A549 (cell line): ENCODE results near the gene EFNA5. TPM values are rescaled to one million over a fixed set of nuclear protein-coding genes. Genes with fewer than 3 reads are reported as not detected.

Source experiments
- ATAC-seq, 2 experiments: fragments of 200-7000 bp in 1 of 2; fragments of >200 bp in 1 of 2; cut with Nextera tagmentation in 1 of 2; cut with Tn5 transposase in 1 of 2; 3 replicates each; pipeline versions ENCODE4 v1.8.0 to v1.9.1; 2018 to 2020; ENCODE audit warnings: mild to moderate bottlenecking in 1 of 2, moderate library complexity in 1 of 2
- CTCF ChIA-PET: fragments of 300-600 bp; sonication (Branson Sonifier 250); formaldehyde crosslinking; extraction: SDS; loops from one replicate; lab custom pipeline; 2021; ENCODE audit warnings: antibody characterized with exemption, inconsistent platforms; lab: Yijun Ruan, JAX
- POLR2A ChIA-PET: fragments of 350-600 bp; formaldehyde crosslinking; extraction: SDS; loops from one replicate; lab custom pipeline; 2021; ENCODE audit warnings: antibody characterized with exemption, inconsistent platforms; lab: Yijun Ruan, JAX
- DNase-seq, 2 experiments: peaks; one replicate each; pipeline versions ENCODE4 v3.0.0 to v3.0.0-alpha.2; 2011 to 2016; ENCODE audit warnings: low read depth in 1 of 2, low spot score in 1 of 2
- FAIRE-seq: peaks from 2 replicates; lab custom pipeline; 2011; peaks lifted over from hg19 to GRCh38; lab: Jason Lieb, UNC
- H3K27ac ChIP-seq, 2 experiments: fragments of >200 bp; sonication (Bioruptor Twin); formaldehyde crosslinking; 3 replicates each; pipeline ENCODE4 v1.5.1; 2016 to 2017
- H3K4me1 ChIP-seq: fragments of >200 bp; sonication (Bioruptor Twin); formaldehyde crosslinking; 3 replicates; pipeline ENCODE4 v1.6.1; 2016
- H3K4me2 ChIP-seq: fragments of >200 bp; sonication (Bioruptor Twin); formaldehyde crosslinking; 3 replicates; pipeline ENCODE4 v1.6.1; 2016
- H3K4me3 ChIP-seq: fragments of >200 bp; sonication (Bioruptor Twin); formaldehyde crosslinking; 3 replicates; pipeline ENCODE4 v1.5.1; 2016
- H3K9me3 ChIP-seq: fragments of >200 bp; sonication (Bioruptor Twin); formaldehyde crosslinking; 3 replicates; pipeline ENCODE4 v1.6.1; 2016
- ATOH8 ChIP-seq: fragments of 250-450 bp; sonication (Bioruptor Pico); IDR thresholded peaks from 2 replicates; pipeline ENCODE4 v1.5.0; 2020; ENCODE audit warnings: low read depth, mild to moderate bottlenecking, moderate library complexity
- BHLHE40 ChIP-seq: IDR thresholded peaks from 2 replicates; pipeline ENCODE4 v1.6.1; 2012; ENCODE audit warnings: low read depth, low read length, inconsistent platforms
- CBX2 ChIP-seq: fragments of 200-600 bp; sonication (generic); IDR thresholded peaks from 2 replicates; pipeline ENCODE4 v1.6.1; 2016; ENCODE audit warnings: low read depth, mild to moderate bottlenecking, borderline replicate concordance
- CHD2 ChIP-seq: fragments of 150-350 bp; IDR thresholded peaks from 2 replicates; pipeline ENCODE4 v1.6.1; 2014; ENCODE audit warnings: low read length; ENCODE audit not compliant: partially characterized antibody
- CHD4 ChIP-seq: fragments of 200-600 bp; sonication (generic); IDR thresholded peaks from 2 replicates; pipeline ENCODE4 v1.6.1; 2016; ENCODE audit warnings: antibody characterized with exemption, mild to moderate bottlenecking, borderline replicate concordance
- CTCF ChIP-seq: fragments of >200 bp; sonication (Bioruptor Twin); formaldehyde crosslinking; IDR thresholded peaks from 3 replicates; pipeline ENCODE4 v1.5.1; 2016
- EHMT2 ChIP-seq: fragments of 200-600 bp; sonication (generic); IDR thresholded peaks from 2 replicates; pipeline ENCODE4 v1.6.1; 2016; ENCODE audit warnings: antibody characterized with exemption, low read depth, mild to moderate bottlenecking, moderate library complexity
- ESRRA ChIP-seq: fragments of 150-350 bp; IDR thresholded peaks from 2 replicates; pipeline ENCODE4 v1.6.1; 2014; ENCODE audit warnings: mild to moderate bottlenecking, low read length, borderline replicate concordance
- FOSB ChIP-seq: fragments of 250-450 bp; sonication (Bioruptor Pico); IDR thresholded peaks from 2 replicates; pipeline ENCODE4 v1.5.0; 2020; ENCODE audit warnings: mild to moderate bottlenecking, moderate library complexity
- HMGXB4 ChIP-seq: fragments of 250-450 bp; sonication (Bioruptor Pico); IDR thresholded peaks from 2 replicates; pipeline ENCODE4 v1.5.0; 2021; ENCODE audit warnings: mild to moderate bottlenecking, moderate library complexity, borderline replicate concordance
- HOXA7 ChIP-seq: fragments of 250-450 bp; sonication (Bioruptor Pico); IDR thresholded peaks from 2 replicates; pipeline ENCODE4 v1.5.0; 2020; ENCODE audit warnings: mild to moderate bottlenecking, moderate library complexity
- HOXB13 ChIP-seq: fragments of 250-450 bp; sonication (Bioruptor Pico); IDR thresholded peaks from 2 replicates; pipeline ENCODE4 v1.5.0; 2020; ENCODE audit warnings: low read depth, mild to moderate bottlenecking, moderate library complexity
- JUN ChIP-seq, 2 experiments: fragments of >200 bp; sonication (Bioruptor Twin); formaldehyde crosslinking; IDR thresholded peaks; 2 replicates in 1 of 2; 3 replicates in 1 of 2; pipeline ENCODE4 v1.6.1; 2016 to 2017
- KDM1A ChIP-seq: fragments of 200-600 bp; sonication (generic); IDR thresholded peaks from 2 replicates; pipeline ENCODE4 v1.6.1; 2016; ENCODE audit warnings: low read depth, mild to moderate bottlenecking
- MAZ ChIP-seq: fragments of 150-350 bp; IDR thresholded peaks from 2 replicates; pipeline ENCODE4 v1.6.1; 2014; ENCODE audit warnings: antibody characterized with exemption, low read depth, low read length, borderline replicate concordance
- NPAS2 ChIP-seq: fragments of 250-450 bp; sonication (Bioruptor Pico); IDR thresholded peaks from 2 replicates; pipeline ENCODE4 v1.8.0; 2022; ENCODE audit warnings: mild to moderate bottlenecking, moderate library complexity, borderline replicate concordance
- NR3C1 ChIP-seq: fragments of >200 bp; sonication (Bioruptor Twin); formaldehyde crosslinking; IDR thresholded peaks from 3 replicates; pipeline ENCODE4 v1.6.1; 2017
- POLR2AphosphoS2 ChIP-seq: conservative IDR thresholded peaks from 2 replicates; pipeline ENCODE4 v1.6.1; 2012; ENCODE audit warnings: low read length, improper control_type of control experiment, inconsistent platforms
- RFX5 ChIP-seq: fragments of 450-650 bp; IDR thresholded peaks from 2 replicates; pipeline ENCODE4 v1.7.1; 2014; ENCODE audit warnings: antibody characterized with exemption, mild to moderate bottlenecking, moderate library complexity
- RNF2 ChIP-seq: fragments of 200-600 bp; sonication (generic); IDR thresholded peaks from 2 replicates; pipeline ENCODE4 v1.6.1; 2016; ENCODE audit warnings: low read depth, mild to moderate bottlenecking, antibody characterized with exemption, moderate library complexity, borderline replicate concordance
- SMC3 ChIP-seq: fragments of >200 bp; sonication (Bioruptor Twin); formaldehyde crosslinking; IDR thresholded peaks from 3 replicates; pipeline ENCODE4 v1.6.1; 2018; ENCODE audit warnings: inconsistent platforms
- SREBF2 ChIP-seq: fragments of 450-650 bp; IDR thresholded peaks from 2 replicates; pipeline ENCODE4 v1.6.1; 2014; ENCODE audit warnings: mild to moderate bottlenecking, moderate library complexity
- TFCP2L1 ChIP-seq: fragments of 250-450 bp; sonication (Bioruptor Pico); IDR thresholded peaks from 2 replicates; pipeline ENCODE4 v1.5.0; 2021; ENCODE audit warnings: mild to moderate bottlenecking
- WGBS: methylation state at CpG from one replicate; pipeline ENCODE4 v1.1.6; 2017; ENCODE audit errors: missing lambda C conversion rate; 5-methylcytosine and 5-hydroxymethylcytosine counted together
- polyA plus RNA-seq, 4 experiments: library from polyadenylated mRNA; depleted of rRNA in 3 of 4; stranded (reverse); fragments of >200 nt; fragmentation: RNase III in 1 of 4; extraction: RNeasy Plus Mini Kit Qiagen cat#74134 plus additional on column Dnase treatment in 1 of 4; gene quantifications; 2 replicates in 3 of 4; 3 replicates in 1 of 4; pipeline ENCODE4 v1.2.3, GENCODE V29; 2011 to 2017
- TF ChIP-seq, protein P1 (sequence below): fragments of >200 bp; sonication (Bioruptor Twin); formaldehyde crosslinking; IDR thresholded peaks from 3 replicates; pipeline ENCODE4 v1.6.1; 2016
- TF ChIP-seq, protein P2 (sequence below): fragments of >200 bp; sonication (Bioruptor Twin); formaldehyde crosslinking; IDR thresholded peaks from 2 replicates; pipeline ENCODE4 v1.6.1; 2016

Gene EFNA5
- polyA plus RNA-seq, 2 of the 4 experiments (the other 2 are of a cell fraction) = 8.5 to 20.7 TPM

- FAIRE-seq = no peak
- CTCF ChIA-PET = no interaction called here
- POLR2A ChIA-PET = no interaction called here
Measured at GRCh38 chr5:107518190-107518589, 152.5 kb downstream of the EFNA5 start.

DNA sequence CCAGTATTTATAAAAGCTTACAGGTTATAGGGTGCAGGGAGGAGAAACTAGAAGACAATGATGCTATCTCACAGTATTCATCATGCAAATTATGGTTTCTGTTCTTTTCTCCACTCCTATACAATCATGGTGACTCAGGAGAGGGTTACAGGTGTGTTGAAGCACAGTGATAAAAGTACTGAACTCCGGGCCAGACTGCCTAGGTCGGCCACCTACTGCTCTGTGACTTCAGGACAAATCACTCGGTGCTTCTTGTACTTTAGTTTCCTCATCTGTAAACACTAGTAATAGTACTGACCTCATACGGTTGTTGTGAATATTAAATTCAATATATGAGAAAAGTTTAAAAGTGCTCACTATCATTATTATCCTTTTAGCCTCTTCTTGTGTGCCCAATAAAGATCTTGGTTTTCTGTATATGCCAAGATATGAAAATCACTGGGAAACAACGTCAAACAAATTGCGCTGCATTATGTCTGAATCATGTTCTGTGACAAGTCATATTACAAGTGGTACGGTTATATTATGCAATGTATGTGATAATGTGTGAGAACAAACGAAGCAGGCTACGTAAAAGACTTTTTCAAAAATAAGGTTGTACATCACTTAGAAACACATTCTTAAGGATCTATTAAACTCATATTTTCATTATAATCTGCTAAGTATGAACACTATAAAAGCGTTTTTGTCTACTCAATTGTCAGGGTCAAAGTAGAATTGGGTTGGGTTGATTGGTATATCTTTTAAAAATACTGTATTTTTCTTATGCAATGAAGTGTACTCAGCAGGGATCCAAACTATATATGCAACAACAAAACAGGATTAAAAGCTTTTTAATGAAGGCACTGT, 153.3 kb downstream of the EFNA5 start:
- ChIA-PET POLR2A (no interaction called here), CTCF (interaction anchor here (1.6 kb wide), 1 partner anchor 55 kb away, joined by 3 read pairs; no protein-coding TSS in a partner anchor)
- TF ChIP-seq CBX2 = no peak
- no peak for TF ChIP-seq SMC3
- TF ChIP-seq POLR2AphosphoS2 = no peak
- TF ChIP-seq JUN (IDR thresholded peaks at IDR 0.05) = no peak
- no peak for TF ChIP-seq CTCF
- no peak for TF ChIP-seq CHD4
- no peak for TF ChIP-seq HOXB13
- no peak for TF ChIP-seq BHLHE40
- TF ChIP-seq, protein P1, sequence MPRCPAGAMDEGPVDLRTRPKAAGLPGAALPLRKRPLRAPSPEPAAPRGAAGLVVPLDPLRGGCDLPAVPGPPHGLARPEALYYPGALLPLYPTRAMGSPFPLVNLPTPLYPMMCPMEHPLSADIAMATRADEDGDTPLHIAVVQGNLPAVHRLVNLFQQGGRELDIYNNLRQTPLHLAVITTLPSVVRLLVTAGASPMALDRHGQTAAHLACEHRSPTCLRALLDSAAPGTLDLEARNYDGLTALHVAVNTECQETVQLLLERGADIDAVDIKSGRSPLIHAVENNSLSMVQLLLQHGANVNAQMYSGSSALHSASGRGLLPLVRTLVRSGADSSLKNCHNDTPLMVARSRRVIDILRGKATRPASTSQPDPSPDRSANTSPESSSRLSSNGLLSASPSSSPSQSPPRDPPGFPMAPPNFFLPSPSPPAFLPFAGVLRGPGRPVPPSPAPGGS = no peak
- no peak for TF ChIP-seq ATOH8 (CRISPR knock-in tag)
- no peak for TF ChIP-seq RFX5
- no peak for TF ChIP-seq NPAS2 (CRISPR knock-in tag)
- no peak for TF ChIP-seq MAZ
- Histone ChIP-seq H3K4me3 (no peak overlapping the region), H3K4me2 (no peak overlapping the region), H3K27ac (no peak overlapping the region; a peak in 1 of 6 replicates), H3K4me1 (peaks cover 56% of the 10 kb centered on the region), H3K9me3 (no peaks in the 10 kb centered on the region)
- DNase-seq = no peak
- FAIRE-seq = no peak
- 76% methylated on average over 10 of the region's 10 CpGs for WGBS
- ATAC-seq = no peak

More at GRCh38 chr5:107518190-107518589, 152.5 kb downstream of the EFNA5 start:
- Histone ChIP-seq H3K4me3 (no peak overlapping the region), H3K9me3 (no peaks in the 10 kb centered on the region), H3K4me1 (peaks cover 64% of the 10 kb centered on the region), H3K4me2 (no peak overlapping the region), H3K27ac (no peak overlapping the region; a peak in 1 of 6 replicates)
- 83% methylated on average over 6 of the region's 6 CpGs for WGBS
- DNase-seq (no peak), ATAC-seq (no peak)
- TF ChIP-seq EHMT2 = no peak

GRCh38 chr5:107516452-107517184, 154.1 kb downstream of the EFNA5 start:
- DNase-seq (no peak), ATAC-seq (no peak), FAIRE-seq (no peak)
- Histone ChIP-seq H3K4me2 (no peak overlapping the region), H3K27ac (no peak overlapping the region; a peak in 1 of 6 replicates), H3K4me3 (no peak overlapping the region), H3K9me3 (no peaks in the 10 kb centered on the region), H3K4me1 (peaks cover 51% of the 10 kb centered on the region)
- WGBS = 81% methylated on average over 3 of the region's 3 CpGs
- ChIA-PET POLR2A (no interaction called here), CTCF (interaction anchor here (1.6 kb wide), 1 partner anchor 56 kb away, joined by 3 read pairs; no protein-coding TSS in a partner anchor)
- TF ChIP-seq FOSB (CRISPR knock-in tag) (no peak), TFCP2L1 (CRISPR knock-in tag) (no peak), BHLHE40 (no peak), HOXA7 (CRISPR knock-in tag) (no peak), KDM1A (no peak), ESRRA (no peak), HMGXB4 (CRISPR knock-in tag) (no peak), NR3C1 (no peak), CHD2 (no peak), RNF2 (no peak), JUN (IDR thresholded peaks at IDR 0.05) (no peak), CHD4 (no peak), SREBF2 (no peak)
- TF ChIP-seq, protein P2, sequence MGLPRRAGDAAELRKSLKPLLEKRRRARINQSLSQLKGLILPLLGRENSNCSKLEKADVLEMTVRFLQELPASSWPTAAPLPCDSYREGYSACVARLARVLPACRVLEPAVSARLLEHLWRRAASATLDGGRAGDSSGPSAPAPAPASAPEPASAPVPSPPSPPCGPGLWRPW = no peak
